Ascending aorta (tissue), 2 donors: Measurements from ENCODE around the gene SLAIN2. TPM values are rescaled to one million over a fixed set of nuclear protein-coding genes. Genes with fewer than 3 reads are reported as not detected.

ENCODE experiments used
- DNase-seq, 2 donors: peaks; one replicate each; pipeline ENCODE4 v3.0.0-alpha.2; 2019; ENCODE audit warnings: low spot score in 2 of 2
- H3K27ac ChIP-seq, 2 donors: fragments of 200-600 bp; sonication (generic); one replicate each; pipeline ENCODE4 v1.5.1; 2016 to 2017; ENCODE audit warnings: mild to moderate bottlenecking in 1 of 2
- H3K27me3 ChIP-seq: fragments of 200-600 bp; sonication (generic); one replicate; pipeline ENCODE4 v1.5.1; 2017
- H3K36me3 ChIP-seq, 2 donors: fragments of 200-600 bp; sonication (generic); one replicate each; pipeline ENCODE4 v1.5.1; 2016
- H3K4me1 ChIP-seq, 2 donors: fragments of 200-600 bp; sonication (generic); one replicate each; pipeline ENCODE4 v1.5.1; 2016 to 2017; ENCODE audit warnings: mild to moderate bottlenecking in 1 of 2
- H3K4me3 ChIP-seq, 2 donors: fragments of 200-600 bp; sonication (generic); one replicate each; pipeline ENCODE4 v1.5.1; 2016 to 2017; ENCODE audit warnings: mild to moderate bottlenecking in 1 of 2
- H3K9me3 ChIP-seq, 2 donors: fragments of 200-600 bp; sonication (generic); one replicate each; pipeline ENCODE4 v1.5.1; 2016
- CTCF ChIP-seq, 3 experiments: fragments of 200-600 bp in 2 of 3; fragments of 450-650 bp in 1 of 3; sonication (generic) in 2 of 3; IDR thresholded peaks; one replicate each; pipeline ENCODE4 v1.5.1; 2016 to 2019; ENCODE audit warnings: antibody characterized with exemption in 3 of 3, mild to moderate bottlenecking in 1 of 3, moderate library complexity in 1 of 3
- intact Hi-C: fragments of 100-400 bp; cut with DNase I; formaldehyde crosslinking; loops from one replicate; pipeline ENCODE4 v1.15.1; 2023
- total RNA-seq: library from RNA; depleted of rRNA; stranded (reverse); fragments of >200 nt; gene quantifications from one replicate; pipeline ENCODE4 v1.1.0, GENCODE V29; 2016

Gene SLAIN2
- total RNA-seq, 1 donor from 2014 or later, result 26.3 TPM

GRCh38 chr4:48334900-48335384, 6.4 kb upstream of the SLAIN2 start:
- Histone ChIP-seq H3K27ac (no peak overlapping the region), H3K4me1 (no peaks in the 10 kb centered on the region), H3K4me3 (no peak overlapping the region), H3K36me3 (no peaks in the 10 kb centered on the region), H3K9me3 (no peaks in the 10 kb centered on the region), H3K27me3 (no peaks in the 10 kb centered on the region)
- no peak for TF ChIP-seq CTCF (IDR thresholded peaks at IDR 0.05)
- intact Hi-C loops, result no loop called here
- no peak for DNase-seq

GRCh38 chr4:48336146-48336870, 5.0 kb upstream of the SLAIN2 start:
- no peak overlapping the region for H3K4me3 ChIP-seq
- H3K27me3 ChIP-seq, result no peaks in the 10 kb centered on the region
- no peaks in the 10 kb centered on the region for H3K9me3 ChIP-seq
- H3K27ac ChIP-seq, result no peak overlapping the region
- no peaks in the 10 kb centered on the region for H3K36me3 ChIP-seq
- DNase-seq, result no peak
- no peak for TF ChIP-seq CTCF (IDR thresholded peaks at IDR 0.05)
- intact Hi-C loops, result no loop called here
- no peaks in the 10 kb centered on the region for H3K4me1 ChIP-seq

GRCh38 chr4:48337731-48338130, 3.6 kb upstream of the SLAIN2 start:
- Histone ChIP-seq H3K27me3 (no peaks in the 10 kb centered on the region), H3K27ac (no peak overlapping the region), H3K4me3 (no peak overlapping the region), H3K9me3 (no peaks in the 10 kb centered on the region), H3K36me3 (no peaks in the 10 kb centered on the region), H3K4me1 (peaks cover 0 to under 1% of the 10 kb centered on the region in 2 donors)
- no peak for DNase-seq
- no peak for TF ChIP-seq CTCF (IDR thresholded peaks at IDR 0.05)
- intact Hi-C loops, result no loop called here

GRCh38 chr4:48339642-48340041, 1.7 kb upstream of the SLAIN2 start:
- no peak for DNase-seq
- no peaks in the 10 kb centered on the region for H3K9me3 ChIP-seq
- intact Hi-C loops, result loop anchor here (2.0 to 10.0 kb wide), 4 partner anchors 212 to 875 kb away; partner anchors contain the start of genes COMMD8 and NFXL1
- H3K4me3 ChIP-seq, result no peak overlapping the region
- no peak for TF ChIP-seq CTCF (IDR thresholded peaks at IDR 0.05)
- H3K27ac ChIP-seq, result peak overlapping the region in 1 of 2 donors; percentile 91
- H3K4me1 ChIP-seq, result peaks cover 6 to 14% of the 10 kb centered on the region in 2 donors
- H3K27me3 ChIP-seq, result no peaks in the 10 kb centered on the region
- no peaks in the 10 kb centered on the region for H3K36me3 ChIP-seq

- H3K27ac ChIP-seq, result peak overlapping the region; percentile 91
- H3K4me3 ChIP-seq, result peak overlapping the region; percentile 63 to 86
- no peaks in the 10 kb centered on the region for H3K36me3 ChIP-seq
- no peak for DNase-seq
- intact Hi-C loops, result loop anchor here (2.0 to 10.0 kb wide), 4 partner anchors 213 to 876 kb away; partner anchors contain the start of genes COMMD8 and NFXL1
- no peaks in the 10 kb centered on the region for H3K27me3 ChIP-seq
- H3K9me3 ChIP-seq, result no peaks in the 10 kb centered on the region
- H3K4me1 ChIP-seq, result peaks cover 11 to 14% of the 10 kb centered on the region in 2 donors
- TF ChIP-seq CTCF (IDR thresholded peaks at IDR 0.05), result no peak
Measured at GRCh38 chr4:48340276-48340964, 909 bp upstream of the SLAIN2 start.
